VCaP (cell line): ENCODE measurements around the gene RAP1A.

Experiments used
- H3K27ac ChIP-seq: fragments of 450-650 bp; 2 replicates; pipeline ENCODE4 v1.5.1; 2017
- CTCF ChIP-seq: fragments of 450-650 bp; conservative IDR thresholded peaks from 2 replicates; pipeline ENCODE4 v1.5.1; 2017; ENCODE audit warnings: mild to moderate bottlenecking, moderate library complexity

The RAP1A gene

GRCh38 chr1:111581166-111581565 lies 38.4 kb upstream of the RAP1A start:
- no peak overlapping the region for H3K27ac ChIP-seq
- TF ChIP-seq CTCF = no peak

GRCh38 chr1:111582016-111582415 lies 37.6 kb upstream of the RAP1A start:
- TF ChIP-seq CTCF = no peak
- no peak overlapping the region for H3K27ac ChIP-seq

GRCh38 chr1:111582644-111583618 lies 36.7 kb upstream of the RAP1A start:
- no peak for TF ChIP-seq CTCF
- H3K27ac ChIP-seq = no peak overlapping the region

- no peak for TF ChIP-seq CTCF
Observed at GRCh38 chr1:111585447-111586086, 34.0 kb upstream of the RAP1A start.

GRCh38 chr1:111586112-111586511 lies 33.5 kb upstream of the RAP1A start:
- no peak overlapping the region for H3K27ac ChIP-seq
- no peak for TF ChIP-seq CTCF

More at GRCh38 chr1:111585447-111586086, 34.0 kb upstream of the RAP1A start:
- peak overlapping the region; percentile 9; the same call in 1 of the 2 replicates for H3K27ac ChIP-seq

- no peak for TF ChIP-seq CTCF
- no peak overlapping the region for H3K27ac ChIP-seq
Observed at GRCh38 chr1:111587509-111588174, 31.9 kb upstream of the RAP1A start.

- H3K27ac ChIP-seq = peak overlapping the region; percentile 35
- TF ChIP-seq CTCF = no peak
Observed at GRCh38 chr1:111591937-111592336, 27.7 kb upstream of the RAP1A start.
